Measurements from ENCODE around the gene CMYA5. TPM values are rescaled to one million over a fixed set of nuclear protein-coding genes. Genes with fewer than 3 reads are reported as not detected.

CMYA5 gene
- total RNA-seq, 3 donors from 2014 or later = 5.0 to 132 (median 37.0) TPM

GRCh38 chr5:79849061-79849460 lies 159.4 kb downstream of the CMYA5 start:
- no peaks in the 10 kb centered on the region for H3K9me3 ChIP-seq
- TF ChIP-seq CTCF (IDR thresholded peaks at IDR 0.05) = no peak
- no peak for TF ChIP-seq POLR2A (IDR thresholded peaks at IDR 0.05)
- no peak for TF ChIP-seq POLR2AphosphoS5 (IDR thresholded peaks at IDR 0.05)
- intact Hi-C loops (cut with DNase I; ENCODE audit: low total_unique reads) = no loop called here
- no peak overlapping the region for H3K27ac ChIP-seq
- DNase-seq (ENCODE audit: low spot score in 2 of 2) = no peak
- no peaks in the 10 kb centered on the region for H3K4me1 ChIP-seq
- no peaks in the 10 kb centered on the region for H3K36me3 ChIP-seq
- H3K4me3 ChIP-seq = no peak overlapping the region
- no peaks in the 10 kb centered on the region for H3K27me3 ChIP-seq

Other genes starting within 250 kb of the CMYA5 start
- 10 to 100 TPM in 2 of 3 donors, 1 to 10 TPM in 1; 3.2 to 26.2 (median 18.7) TPM for gene HOMER1, start 175.7 kb upstream of the CMYA5 start, total RNA-seq
- gene TENT2, start 77.4 kb upstream of the CMYA5 start, total RNA-seq = 100 to 1,000 TPM in 1 of 3 donors, 10 to 100 TPM in 2; 92.4 to 141 (median 93.3) TPM

Measured in breast epithelium (tissue), 4 donors.